ENCODE measurements around the gene KIF18A. TPM values are rescaled to one million over a fixed set of nuclear protein-coding genes. Genes with fewer than 3 reads are reported as not detected.
"Not testable (repeated sequence)": the region's sequence is repeated elsewhere in the genome, so short reads cannot be mapped to it uniquely, and the experiment has no call there.

The KIF18A gene
- total RNA-seq, 1 donor from 2014 or later, result 4.2 TPM

DNA sequence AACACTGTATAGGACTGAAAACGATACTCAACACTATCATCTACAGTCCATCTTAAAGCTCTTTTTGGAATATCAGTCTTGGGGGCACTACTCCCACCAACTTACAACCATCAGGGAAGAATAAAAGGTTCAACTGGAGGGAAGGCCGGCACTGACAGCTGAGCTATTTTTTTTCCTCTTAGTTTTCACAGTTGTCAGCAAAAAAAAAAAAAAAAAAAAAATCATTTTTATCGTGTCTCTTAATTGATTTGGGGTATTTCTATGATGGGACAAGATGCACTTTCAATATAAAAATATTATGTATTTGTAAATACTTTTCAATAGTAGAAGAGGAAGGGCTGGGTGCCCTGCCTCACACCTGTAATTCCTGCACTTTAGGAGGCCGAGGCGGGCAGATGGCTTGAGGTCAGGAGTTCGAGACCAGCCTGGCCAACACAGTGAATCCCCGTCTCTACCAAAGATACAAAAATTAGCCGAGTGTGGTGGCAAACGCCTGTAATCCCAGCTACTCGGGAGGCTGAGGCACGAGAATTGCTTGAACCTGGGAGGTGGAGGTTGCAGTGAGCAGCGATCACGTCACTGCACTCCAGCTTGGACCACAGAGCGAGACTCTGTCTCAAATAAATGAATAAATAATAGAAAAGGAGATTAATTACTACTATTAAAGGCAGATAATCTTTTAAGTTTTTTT is 1.5 kb downstream of the KIF18A start:
- Mint-ChIP-seq H3K4me3 (ENCODE audit: unreplicated experiment) (peak overlapping the region; percentile 84), H3K36me3 (ENCODE audit: unreplicated experiment) (no peaks in the 10 kb centered on the region), H3K27ac (ENCODE audit: unreplicated experiment) (peak overlapping the region; percentile 56), H3K27me3 (ENCODE audit: unreplicated experiment) (no peaks in the 10 kb centered on the region), H3K4me1 (ENCODE audit: unreplicated experiment) (peaks cover 68% of the 10 kb centered on the region), H3K9me3 (ENCODE audit: unreplicated experiment) (no peaks in the 10 kb centered on the region)
- TF ChIP-seq, protein P1, sequence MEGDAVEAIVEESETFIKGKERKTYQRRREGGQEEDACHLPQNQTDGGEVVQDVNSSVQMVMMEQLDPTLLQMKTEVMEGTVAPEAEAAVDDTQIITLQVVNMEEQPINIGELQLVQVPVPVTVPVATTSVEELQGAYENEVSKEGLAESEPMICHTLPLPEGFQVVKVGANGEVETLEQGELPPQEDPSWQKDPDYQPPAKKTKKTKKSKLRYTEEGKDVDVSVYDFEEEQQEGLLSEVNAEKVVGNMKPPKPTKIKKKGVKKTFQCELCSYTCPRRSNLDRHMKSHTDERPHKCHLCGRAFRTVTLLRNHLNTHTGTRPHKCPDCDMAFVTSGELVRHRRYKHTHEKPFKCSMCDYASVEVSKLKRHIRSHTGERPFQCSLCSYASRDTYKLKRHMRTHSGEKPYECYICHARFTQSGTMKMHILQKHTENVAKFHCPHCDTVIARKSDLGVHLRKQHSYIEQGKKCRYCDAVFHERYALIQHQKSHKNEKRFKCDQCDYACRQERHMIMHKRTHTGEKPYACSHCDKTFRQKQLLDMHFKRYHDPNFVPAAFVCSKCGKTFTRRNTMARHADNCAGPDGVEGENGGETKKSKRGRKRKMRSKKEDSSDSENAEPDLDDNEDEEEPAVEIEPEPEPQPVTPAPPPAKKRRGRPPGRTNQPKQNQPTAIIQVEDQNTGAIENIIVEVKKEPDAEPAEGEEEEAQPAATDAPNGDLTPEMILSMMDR (IDR thresholded peaks at IDR 0.05), result no peak
- DNase-seq (ENCODE audit: extremely low spot score, unreplicated experiment), result no peak

DNA sequence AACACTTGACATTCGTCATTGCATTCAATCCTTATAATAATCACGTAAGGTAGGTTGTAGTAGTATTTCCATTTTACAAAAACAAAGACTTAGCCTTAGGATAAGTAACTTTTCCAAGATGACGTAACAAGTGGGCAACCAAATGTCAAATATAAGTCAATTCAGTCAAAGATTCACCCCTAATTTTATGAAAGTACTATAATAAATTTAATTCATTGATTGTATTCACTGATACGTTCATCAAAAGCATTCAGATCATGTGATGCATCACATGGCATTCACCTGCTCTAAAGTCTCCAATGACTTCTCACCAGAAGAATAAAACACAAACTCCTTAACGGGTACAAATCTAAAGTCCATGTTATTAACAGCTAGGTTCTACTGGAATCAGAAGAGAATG is 2.1 kb downstream of the KIF18A start:
- Mint-ChIP-seq H3K9me3 (ENCODE audit: unreplicated experiment) (no peaks in the 10 kb centered on the region), H3K27ac (ENCODE audit: unreplicated experiment) (peak overlapping the region; percentile 56)
- DNase-seq (ENCODE audit: extremely low spot score, unreplicated experiment), result no peak

DNA sequence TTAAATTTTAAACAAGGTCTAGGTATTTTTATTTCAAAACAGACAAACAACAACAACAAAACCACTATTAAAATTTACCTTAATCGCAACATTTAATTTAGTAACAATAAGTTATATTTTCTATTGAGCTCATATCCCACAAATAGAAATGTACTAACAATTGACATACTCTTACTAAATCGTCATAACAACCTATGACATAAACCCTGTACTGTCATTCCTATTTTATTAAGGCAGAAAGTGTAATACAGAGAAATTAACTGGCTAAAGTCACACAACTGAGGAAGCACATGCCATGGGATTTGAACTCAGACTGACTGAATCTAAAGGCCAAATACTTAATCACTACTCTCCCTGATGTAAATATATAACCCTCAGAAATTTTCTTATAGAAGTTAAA is 3.0 kb downstream of the KIF18A start:
- Mint-ChIP-seq H3K4me3 (ENCODE audit: unreplicated experiment) (no peak overlapping the region), H3K4me1 (ENCODE audit: unreplicated experiment) (peaks cover 58% of the 10 kb centered on the region), H3K36me3 (ENCODE audit: unreplicated experiment) (no peaks in the 10 kb centered on the region)

More for the DNA sequence above, 2.1 kb downstream of the KIF18A start:
- H3K4me1 Mint-ChIP-seq (ENCODE audit: unreplicated experiment), result peaks cover 62% of the 10 kb centered on the region
- TF ChIP-seq, protein P1 (IDR thresholded peaks at IDR 0.05), result no peak
- H3K27me3 Mint-ChIP-seq (ENCODE audit: unreplicated experiment), result no peaks in the 10 kb centered on the region
- H3K4me3 Mint-ChIP-seq (ENCODE audit: unreplicated experiment), result peak overlapping the region; percentile 84
- no peaks in the 10 kb centered on the region for H3K36me3 Mint-ChIP-seq (ENCODE audit: unreplicated experiment)

DNA sequence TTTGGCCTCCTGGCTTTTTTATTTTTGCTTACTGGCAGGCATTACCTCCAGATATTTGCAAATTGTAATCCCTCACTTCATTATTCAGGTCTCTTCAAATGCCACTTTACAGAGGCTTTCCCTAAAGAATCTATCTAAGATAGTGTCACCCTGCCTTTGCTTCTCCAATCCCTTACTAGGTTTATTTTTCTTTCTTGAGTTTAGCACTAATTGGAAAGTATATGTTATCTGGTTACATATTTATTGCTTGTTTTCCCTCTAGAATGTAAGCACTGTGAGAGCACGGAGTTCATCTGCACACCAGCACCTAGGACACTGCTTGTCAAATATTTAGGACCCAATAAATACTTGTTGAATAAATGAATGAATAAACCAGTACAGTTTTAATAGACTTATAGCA is 3.5 kb downstream of the KIF18A start:
- TF ChIP-seq, protein P1 (IDR thresholded peaks at IDR 0.05), result no peak
- Mint-ChIP-seq H3K4me1 (ENCODE audit: unreplicated experiment) (peaks cover 55% of the 10 kb centered on the region), H3K4me3 (ENCODE audit: unreplicated experiment) (no peak overlapping the region), H3K27me3 (ENCODE audit: unreplicated experiment) (no peaks in the 10 kb centered on the region), H3K27ac (ENCODE audit: unreplicated experiment) (peak overlapping the region; percentile 39), H3K36me3 (ENCODE audit: unreplicated experiment) (no peaks in the 10 kb centered on the region), H3K9me3 (ENCODE audit: unreplicated experiment) (no peaks in the 10 kb centered on the region)
- no peak for DNase-seq (ENCODE audit: extremely low spot score, unreplicated experiment)

More for the DNA sequence above, 3.0 kb downstream of the KIF18A start:
- Mint-ChIP-seq H3K27ac (ENCODE audit: unreplicated experiment) (no peak overlapping the region), H3K27me3 (ENCODE audit: unreplicated experiment) (no peaks in the 10 kb centered on the region), H3K9me3 (ENCODE audit: unreplicated experiment) (no peaks in the 10 kb centered on the region)
- TF ChIP-seq, protein P1 (IDR thresholded peaks at IDR 0.05), result no peak
- DNase-seq (ENCODE audit: extremely low spot score, unreplicated experiment), result no peak

DNA sequence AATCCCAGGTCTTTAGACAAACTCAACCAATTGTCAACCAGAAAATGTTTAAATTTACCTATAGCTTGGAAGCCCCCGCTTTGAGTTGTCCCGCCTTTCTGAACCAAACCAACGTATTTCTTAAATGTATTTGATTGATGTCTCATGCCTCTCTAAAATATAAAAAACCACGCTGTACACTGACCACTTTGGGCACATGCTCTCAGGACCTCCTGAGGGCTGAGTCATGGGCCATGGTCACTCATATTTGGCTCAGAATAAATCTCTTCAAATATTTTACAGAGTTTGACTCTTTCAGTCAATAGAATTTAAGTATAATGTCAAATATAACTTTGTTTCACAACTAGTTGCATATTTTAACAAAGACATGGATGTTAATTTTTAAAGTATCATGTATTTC is 5.7 kb downstream of the KIF18A start:
- not testable (repeated sequence) for H3K9me3 Mint-ChIP-seq (ENCODE audit: unreplicated experiment); H3K4me3 Mint-ChIP-seq (ENCODE audit: unreplicated experiment); DNase-seq (ENCODE audit: extremely low spot score, unreplicated experiment); H3K27me3 Mint-ChIP-seq (ENCODE audit: unreplicated experiment); H3K36me3 Mint-ChIP-seq (ENCODE audit: unreplicated experiment)
- peaks cover 43% of the 10 kb centered on the region for H3K4me1 Mint-ChIP-seq (ENCODE audit: unreplicated experiment)
- peak overlapping the region; percentile 61 for H3K27ac Mint-ChIP-seq (ENCODE audit: unreplicated experiment)
